ENCODE results near the gene FARS2.

Gene FARS2

GRCh38 chr6:5335020-5335419 is 73.7 kb downstream of the FARS2 start:
- DNase-seq (ENCODE audit: low read depth), result no peak
- TF ChIP-seq MYC (IDR thresholded peaks at IDR 0.05; ENCODE audit: low read depth, low read length), result no peak
- H3K4me3 ChIP-seq (ENCODE audit: low read depth, low read length), result no peak overlapping the region

GRCh38 chr6:5337573-5337972 is 76.3 kb downstream of the FARS2 start:
- no peak overlapping the region for H3K4me3 ChIP-seq (ENCODE audit: low read depth, low read length)
- TF ChIP-seq, protein P1, sequence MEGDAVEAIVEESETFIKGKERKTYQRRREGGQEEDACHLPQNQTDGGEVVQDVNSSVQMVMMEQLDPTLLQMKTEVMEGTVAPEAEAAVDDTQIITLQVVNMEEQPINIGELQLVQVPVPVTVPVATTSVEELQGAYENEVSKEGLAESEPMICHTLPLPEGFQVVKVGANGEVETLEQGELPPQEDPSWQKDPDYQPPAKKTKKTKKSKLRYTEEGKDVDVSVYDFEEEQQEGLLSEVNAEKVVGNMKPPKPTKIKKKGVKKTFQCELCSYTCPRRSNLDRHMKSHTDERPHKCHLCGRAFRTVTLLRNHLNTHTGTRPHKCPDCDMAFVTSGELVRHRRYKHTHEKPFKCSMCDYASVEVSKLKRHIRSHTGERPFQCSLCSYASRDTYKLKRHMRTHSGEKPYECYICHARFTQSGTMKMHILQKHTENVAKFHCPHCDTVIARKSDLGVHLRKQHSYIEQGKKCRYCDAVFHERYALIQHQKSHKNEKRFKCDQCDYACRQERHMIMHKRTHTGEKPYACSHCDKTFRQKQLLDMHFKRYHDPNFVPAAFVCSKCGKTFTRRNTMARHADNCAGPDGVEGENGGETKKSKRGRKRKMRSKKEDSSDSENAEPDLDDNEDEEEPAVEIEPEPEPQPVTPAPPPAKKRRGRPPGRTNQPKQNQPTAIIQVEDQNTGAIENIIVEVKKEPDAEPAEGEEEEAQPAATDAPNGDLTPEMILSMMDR (IDR thresholded peaks at IDR 0.05; ENCODE audit: low read depth, low read length), result no peak
- TF ChIP-seq MYC (IDR thresholded peaks at IDR 0.05; ENCODE audit: low read depth, low read length) (no peak), POLR2A (IDR thresholded peaks at IDR 0.05; ENCODE audit: extremely low read depth, insufficient read length) (no peak), MAX (IDR thresholded peaks at IDR 0.05; ENCODE audit: low read depth, low read length) (no peak)
- peak; percentile 18 for DNase-seq (ENCODE audit: low read depth)

DNA sequence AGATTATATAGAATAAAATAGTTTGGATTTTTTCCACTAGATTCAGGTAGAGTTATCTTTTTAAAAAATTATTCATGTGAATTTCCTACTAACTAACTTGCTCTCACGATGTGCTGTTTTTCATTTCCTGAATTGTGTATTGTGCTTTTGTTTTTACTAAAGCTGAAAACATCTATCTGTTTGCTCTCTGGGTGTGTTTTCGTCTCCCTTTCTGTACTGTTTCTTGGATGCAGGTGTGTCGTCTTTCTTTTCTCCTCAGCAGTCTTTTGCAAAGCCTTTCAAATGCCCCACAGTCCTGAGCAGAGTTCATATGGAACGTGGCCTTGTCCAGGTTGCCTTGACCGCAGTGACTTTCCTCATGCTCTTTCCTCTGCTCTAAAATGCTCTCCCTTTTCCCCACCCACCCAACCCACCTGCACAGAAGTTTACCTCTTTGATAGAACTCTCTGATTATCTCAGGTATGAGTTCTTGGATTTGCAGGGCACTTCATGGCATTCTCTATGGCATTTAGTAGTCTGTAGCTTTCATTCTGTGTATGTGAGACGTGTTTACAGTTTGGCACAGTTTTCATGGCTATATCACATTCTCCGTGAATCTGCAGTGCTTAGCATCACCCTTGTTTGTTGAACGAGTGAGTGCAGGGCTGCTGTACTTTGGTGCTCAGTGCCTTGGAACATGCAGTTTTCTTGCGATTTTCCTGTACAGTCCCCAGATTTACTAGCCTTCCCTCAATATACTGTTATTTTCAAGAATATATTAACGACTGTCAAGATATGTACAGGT is 77.1 kb downstream of the FARS2 start:
- no peak for DNase-seq (ENCODE audit: low read depth)
- H3K4me3 ChIP-seq (ENCODE audit: low read depth, low read length), result no peak overlapping the region

GRCh38 chr6:5339786-5340185 is 78.5 kb downstream of the FARS2 start:
- H3K4me3 ChIP-seq (ENCODE audit: low read depth, low read length), result no peak overlapping the region
- TF ChIP-seq MAX (IDR thresholded peaks at IDR 0.05; ENCODE audit: low read depth, low read length), result no peak
- TF ChIP-seq, protein P1 (IDR thresholded peaks at IDR 0.05; ENCODE audit: low read depth, low read length), result no peak
- no peak for TF ChIP-seq MYC (IDR thresholded peaks at IDR 0.05; ENCODE audit: low read depth, low read length)
- no peak for TF ChIP-seq POLR2A (IDR thresholded peaks at IDR 0.05; ENCODE audit: extremely low read depth, insufficient read length)
- no peak for DNase-seq (ENCODE audit: low read depth)

More for the DNA sequence above, 77.1 kb downstream of the FARS2 start:
- TF ChIP-seq POLR2A (IDR thresholded peaks at IDR 0.05; ENCODE audit: extremely low read depth, insufficient read length) (no peak), MYC (IDR thresholded peaks at IDR 0.05; ENCODE audit: low read depth, low read length) (no peak), MAX (IDR thresholded peaks at IDR 0.05; ENCODE audit: low read depth, low read length) (no peak)
- TF ChIP-seq, protein P1 (IDR thresholded peaks at IDR 0.05; ENCODE audit: low read depth, low read length), result no peak

GRCh38 chr6:5341845-5342244 is 80.5 kb downstream of the FARS2 start:
- DNase-seq (ENCODE audit: low read depth), result no peak
- TF ChIP-seq MYC (IDR thresholded peaks at IDR 0.05; ENCODE audit: low read depth, low read length), result no peak
- TF ChIP-seq, protein P1 (IDR thresholded peaks at IDR 0.05; ENCODE audit: low read depth, low read length), result no peak
- H3K4me3 ChIP-seq (ENCODE audit: low read depth, low read length), result no peak overlapping the region

GRCh38 chr6:5343998-5344397 is 82.7 kb downstream of the FARS2 start:
- DNase-seq (ENCODE audit: low read depth), result no peak
- no peak overlapping the region for H3K4me3 ChIP-seq (ENCODE audit: low read depth, low read length)
- TF ChIP-seq, protein P1 (IDR thresholded peaks at IDR 0.05; ENCODE audit: low read depth, low read length), result no peak
- TF ChIP-seq POLR2A (IDR thresholded peaks at IDR 0.05; ENCODE audit: extremely low read depth, insufficient read length) (no peak), MYC (IDR thresholded peaks at IDR 0.05; ENCODE audit: low read depth, low read length) (no peak), MAX (IDR thresholded peaks at IDR 0.05; ENCODE audit: low read depth, low read length) (no peak)

All from NB4 (cell line).